NCI-H1436 treated with DMSO at 0.1 percent for 48 hours (cell line): ENCODE measurements around the gene IGDCC3.

Experiments used
- DNase-seq: peaks from one replicate; lab custom pipeline; 2025; lab: John Stamatoyannopoulos, UW

The IGDCC3 gene

DNA sequence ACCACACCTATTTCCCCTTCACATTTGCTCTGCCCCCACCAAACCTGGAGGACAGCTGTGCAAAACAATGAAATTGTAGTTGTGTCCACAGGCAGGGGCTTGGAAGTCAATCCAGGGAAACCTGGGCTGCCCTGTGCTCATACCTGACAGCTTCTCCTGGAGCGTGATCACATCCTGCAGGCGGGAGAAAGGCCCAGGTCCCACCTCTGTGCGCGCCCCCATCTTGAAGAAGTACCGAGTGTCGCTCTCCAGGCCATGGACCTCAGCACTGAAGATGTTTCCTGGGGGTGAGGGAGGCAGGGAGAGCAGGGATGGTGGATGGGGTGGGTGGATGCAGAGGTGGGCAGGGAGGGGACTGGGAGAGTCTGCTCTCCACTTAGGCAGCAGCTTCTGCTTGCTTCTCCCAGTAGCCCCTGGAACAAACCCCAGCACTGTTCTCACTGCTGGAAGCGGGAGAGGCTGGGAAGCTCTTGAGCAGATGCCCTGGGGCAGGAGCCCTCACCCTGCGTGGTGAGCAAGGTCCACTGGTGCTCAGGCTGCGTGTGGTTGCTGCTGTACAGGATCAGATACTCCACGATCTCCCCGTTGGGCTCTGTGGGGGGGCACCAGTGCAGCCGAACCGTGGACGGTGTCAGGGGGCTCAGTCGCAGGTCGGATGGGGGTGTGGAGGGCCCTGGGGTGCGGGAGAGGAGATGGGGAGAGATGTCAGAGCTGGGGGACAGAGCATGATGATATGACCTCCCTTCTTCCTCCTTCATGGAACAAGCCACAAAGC, 10.7 kb upstream of the IGDCC3 start:
- no peak for DNase-seq

DNA sequence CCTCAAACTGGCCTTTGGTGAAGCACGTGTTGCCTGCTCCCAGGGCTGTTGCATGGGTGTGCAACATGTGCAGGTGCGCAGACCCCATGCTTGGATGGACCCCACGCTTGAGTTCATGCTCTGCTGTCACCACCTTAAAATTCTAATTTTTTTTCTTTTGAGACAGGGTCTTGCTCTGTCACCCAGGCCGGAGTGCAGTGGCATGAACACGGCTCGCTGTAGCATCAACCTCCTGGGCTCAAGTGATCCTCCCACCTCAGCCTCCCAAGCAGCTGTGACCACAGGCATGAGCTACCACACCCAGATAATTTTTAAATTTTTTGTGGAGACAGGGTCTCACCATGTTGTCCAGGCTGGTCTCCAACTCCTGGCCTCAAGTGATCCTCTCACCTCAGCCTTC, 9.1 kb upstream of the IGDCC3 start:
- no peak for DNase-seq

DNA sequence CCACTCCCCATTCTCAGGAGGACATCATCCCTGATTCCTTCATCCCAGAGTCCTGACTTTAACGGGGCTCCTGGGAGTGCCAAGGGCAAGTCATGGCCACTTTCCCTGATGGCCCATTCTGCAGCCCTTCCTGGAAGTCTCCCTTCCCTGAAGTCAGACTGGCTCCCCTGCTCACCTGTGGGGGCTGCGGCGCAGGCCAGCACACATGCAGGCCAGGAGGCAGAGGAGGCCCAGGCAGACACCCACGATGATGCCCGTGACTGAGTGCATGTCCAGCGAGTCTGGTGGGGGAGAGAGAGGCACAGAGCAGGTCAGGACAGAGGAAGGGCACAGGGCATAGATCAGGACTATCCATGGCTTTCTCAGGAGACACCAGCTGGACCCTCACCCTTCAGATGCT, 8.6 kb upstream of the IGDCC3 start:
- DNase-seq = no peak

DNA sequence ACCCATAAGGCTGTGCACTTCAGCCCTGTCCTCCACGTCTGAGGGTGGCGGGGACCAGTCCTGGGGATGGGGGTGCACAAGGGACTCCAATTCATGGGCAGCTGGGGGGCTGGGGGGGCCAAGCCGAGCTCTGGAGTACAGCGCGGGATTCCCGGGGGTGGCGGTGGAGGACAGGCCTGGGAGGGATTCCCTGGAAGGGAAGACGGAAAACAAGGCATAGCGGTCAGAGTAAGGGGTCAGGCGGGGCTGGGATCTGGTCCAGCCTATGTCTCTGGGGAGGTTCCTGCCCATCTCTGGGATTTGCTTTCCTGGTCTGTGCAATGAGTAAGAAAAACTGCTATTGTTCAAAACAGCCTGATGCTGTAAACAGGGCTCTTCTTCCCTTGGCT, 8.1 kb upstream of the IGDCC3 start:
- DNase-seq = no peak

DNA sequence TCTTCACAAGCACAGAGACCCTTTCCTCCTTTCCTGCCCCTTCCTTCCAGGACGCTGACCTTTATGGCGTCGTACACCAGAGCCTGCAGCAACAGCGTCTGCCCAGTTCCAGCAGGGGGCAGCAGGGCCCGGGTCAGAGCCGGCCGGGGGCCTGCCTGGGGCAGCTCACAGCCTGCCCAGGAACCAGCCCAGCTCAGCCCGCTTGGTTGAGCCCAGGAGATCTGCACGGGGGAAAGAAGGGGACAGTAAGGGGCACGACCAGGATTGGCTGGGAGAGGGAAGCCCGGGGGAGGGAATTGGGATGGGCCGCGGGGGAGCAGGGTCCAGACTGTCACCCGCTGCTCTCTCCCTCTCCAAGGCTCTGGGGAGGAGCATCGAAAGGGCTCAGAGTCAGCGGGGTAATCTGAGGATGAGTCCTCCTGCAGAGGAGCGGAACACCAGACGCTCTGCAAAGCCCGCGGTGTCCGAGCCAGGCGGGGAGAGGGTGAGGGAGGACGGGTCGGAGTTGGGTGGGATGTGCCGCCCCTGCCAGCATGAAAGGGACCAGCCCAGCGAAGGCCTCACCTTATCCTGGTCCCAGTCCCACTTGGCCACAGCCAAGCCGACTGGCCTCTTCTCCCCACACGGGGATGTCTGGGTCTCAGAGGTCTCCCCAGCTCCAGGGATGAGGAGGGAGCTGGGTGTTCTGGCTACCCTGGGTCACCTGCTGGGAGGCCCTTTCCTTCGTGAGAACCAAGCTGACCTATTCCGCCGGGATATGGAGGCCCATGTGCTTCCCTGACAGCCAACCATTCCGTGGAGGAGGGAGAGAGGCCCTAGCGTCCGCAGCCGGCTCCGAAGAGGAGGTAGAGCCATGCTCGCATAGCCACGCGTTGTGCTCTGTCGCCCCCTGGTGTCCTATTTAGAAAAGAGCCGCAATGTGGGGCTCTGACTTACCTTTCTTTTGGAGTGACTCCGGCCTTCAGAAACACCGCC, 7.4 kb upstream of the IGDCC3 start:
- peak; percentile 27 for DNase-seq

DNA sequence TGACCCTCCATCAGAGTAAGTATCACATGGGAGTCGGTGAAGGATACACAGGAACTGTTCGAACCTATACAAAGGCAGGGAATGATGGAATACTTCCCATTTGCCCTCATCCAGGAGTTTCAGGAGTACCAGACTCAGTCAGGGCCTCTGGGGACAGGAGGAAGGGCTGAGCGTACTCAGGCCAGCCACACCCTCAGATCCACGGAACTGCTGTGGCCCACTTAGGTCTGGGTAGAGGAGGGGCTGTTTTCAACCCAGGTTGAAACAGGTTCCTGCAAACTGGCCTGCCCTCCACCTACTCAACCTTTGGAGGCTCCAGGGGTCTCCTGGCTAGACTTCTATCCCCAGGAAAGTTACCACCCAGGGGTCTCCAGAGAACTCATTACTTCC, 6.7 kb upstream of the IGDCC3 start:
- DNase-seq = no peak

DNA sequence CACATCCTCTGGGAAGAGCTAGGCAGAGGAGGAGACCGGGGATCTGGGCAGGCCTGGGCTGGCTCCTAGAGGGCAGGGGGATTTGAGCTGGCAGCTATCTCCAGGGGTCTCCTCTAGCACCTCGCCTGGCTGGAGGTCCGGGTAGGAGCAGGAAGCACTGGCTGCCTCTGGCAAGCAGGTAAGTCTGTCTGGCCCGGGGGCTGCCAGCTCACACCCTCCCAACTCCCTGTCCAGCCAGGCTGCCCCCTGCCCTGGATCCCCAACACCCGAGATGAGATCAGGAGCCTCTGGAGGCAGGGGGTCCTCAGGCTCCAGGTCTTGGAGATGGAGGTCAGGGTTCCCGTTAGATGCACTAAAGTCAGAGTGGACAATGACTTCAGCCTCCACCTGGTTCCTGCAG, 6.2 kb upstream of the IGDCC3 start:
- DNase-seq = no peak

DNA sequence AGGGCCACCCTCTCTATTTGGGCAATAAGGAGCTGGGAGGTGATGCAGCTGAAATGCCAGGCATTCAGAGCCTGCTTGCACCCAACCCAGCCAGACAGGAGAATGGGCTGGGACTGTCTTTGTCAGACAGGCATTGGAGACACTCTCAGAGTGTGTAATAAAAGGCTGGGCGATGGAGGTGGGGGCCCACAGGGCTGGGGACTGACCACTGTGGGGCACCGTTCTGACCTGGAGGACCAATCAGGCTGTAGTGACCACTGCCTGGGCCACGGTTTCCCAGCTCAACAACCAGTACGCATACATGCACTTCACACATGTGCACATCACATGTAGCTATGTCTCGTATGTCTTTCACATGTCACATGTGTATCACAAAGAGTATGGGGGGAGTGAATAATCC, 5.7 kb upstream of the IGDCC3 start:
- DNase-seq = no peak

DNA sequence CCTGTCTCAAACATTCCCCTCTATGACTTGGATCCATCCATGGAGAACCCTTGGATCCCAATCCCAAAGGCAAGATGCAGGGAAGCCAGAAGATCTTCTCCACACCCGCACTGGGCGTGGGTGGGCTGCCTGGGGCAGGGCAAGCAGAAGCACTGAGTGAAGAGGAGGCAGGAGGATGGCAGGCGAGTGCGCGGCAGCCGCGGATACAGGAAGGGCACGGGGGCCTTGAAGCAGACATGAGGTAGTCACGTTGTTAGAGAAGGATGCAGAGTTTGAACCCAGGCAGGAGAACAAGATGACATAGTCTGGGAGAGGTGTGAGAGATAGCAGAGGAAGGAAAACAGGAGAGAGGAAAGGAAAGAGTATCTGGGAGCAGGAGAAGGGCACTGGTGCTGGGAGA, 5.1 kb upstream of the IGDCC3 start:
- no peak for DNase-seq

DNA sequence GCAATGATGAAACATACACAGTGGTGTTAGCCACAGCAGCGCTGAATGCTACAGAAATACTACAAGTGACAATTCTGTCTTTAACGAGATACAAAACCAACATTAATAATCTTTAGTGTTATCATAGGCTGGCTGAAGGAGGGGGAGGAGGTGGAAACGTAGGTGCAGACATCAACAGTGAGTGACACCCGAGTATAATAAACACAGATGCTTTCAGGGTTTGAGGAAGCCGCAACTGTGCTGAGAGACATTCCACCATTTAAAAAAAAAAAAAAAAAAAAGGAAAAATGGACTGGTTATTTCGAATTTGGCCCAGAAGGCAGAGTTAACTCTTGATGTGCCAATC, 4.3 kb upstream of the IGDCC3 start:
- no peak for DNase-seq

DNA sequence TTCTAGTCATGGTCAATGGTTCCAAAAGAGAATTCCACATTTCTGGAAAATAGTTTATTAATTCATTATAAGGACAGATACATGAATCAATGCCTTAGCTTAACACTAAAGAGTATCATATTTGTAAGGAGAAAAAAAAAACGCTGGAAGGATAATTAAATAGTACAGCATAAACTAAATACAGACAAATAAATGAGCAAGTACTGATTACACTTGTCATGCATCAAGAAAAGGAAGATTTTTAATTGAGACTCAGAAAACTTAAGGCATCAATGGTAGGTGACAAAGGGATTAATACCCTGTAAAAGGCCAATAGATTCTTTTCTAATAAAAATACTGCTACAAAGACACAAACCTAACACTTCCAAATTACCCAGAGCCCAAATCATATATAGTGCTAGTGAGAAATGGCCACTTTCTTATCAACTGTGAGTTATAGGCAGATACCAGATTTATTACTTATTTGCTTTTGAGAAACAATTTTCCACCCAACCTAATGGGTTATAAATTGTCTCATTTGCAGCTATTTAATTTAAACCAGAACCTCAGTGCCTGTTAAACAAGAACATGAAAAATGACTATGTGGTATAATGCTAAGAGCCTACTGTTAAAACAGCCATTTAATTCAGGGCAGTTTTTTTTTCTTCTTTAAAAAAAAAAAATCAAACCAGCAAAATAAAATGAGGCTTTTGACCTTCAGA, 3.8 kb upstream of the IGDCC3 start:
- DNase-seq = no peak

DNA sequence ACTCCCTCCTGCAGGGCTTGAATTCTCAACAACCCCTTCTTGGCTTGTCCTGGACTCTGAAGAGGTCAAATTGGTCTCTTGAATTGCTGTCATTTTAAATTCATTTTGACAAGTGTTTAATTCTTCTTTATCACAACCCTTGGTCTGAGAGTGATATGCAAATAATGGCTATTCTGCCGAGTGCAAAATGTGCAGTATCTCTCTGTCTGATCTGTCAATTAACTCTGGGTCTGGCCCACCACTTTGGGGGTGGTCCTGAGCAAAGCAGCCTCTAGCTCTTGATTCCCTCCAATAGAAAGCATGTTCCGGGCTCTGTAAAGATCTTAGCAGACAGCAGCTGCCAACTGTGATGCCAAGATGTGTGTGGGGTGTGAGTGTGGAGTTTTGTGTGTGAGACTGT, 2.2 kb upstream of the IGDCC3 start:
- no peak for DNase-seq

DNA sequence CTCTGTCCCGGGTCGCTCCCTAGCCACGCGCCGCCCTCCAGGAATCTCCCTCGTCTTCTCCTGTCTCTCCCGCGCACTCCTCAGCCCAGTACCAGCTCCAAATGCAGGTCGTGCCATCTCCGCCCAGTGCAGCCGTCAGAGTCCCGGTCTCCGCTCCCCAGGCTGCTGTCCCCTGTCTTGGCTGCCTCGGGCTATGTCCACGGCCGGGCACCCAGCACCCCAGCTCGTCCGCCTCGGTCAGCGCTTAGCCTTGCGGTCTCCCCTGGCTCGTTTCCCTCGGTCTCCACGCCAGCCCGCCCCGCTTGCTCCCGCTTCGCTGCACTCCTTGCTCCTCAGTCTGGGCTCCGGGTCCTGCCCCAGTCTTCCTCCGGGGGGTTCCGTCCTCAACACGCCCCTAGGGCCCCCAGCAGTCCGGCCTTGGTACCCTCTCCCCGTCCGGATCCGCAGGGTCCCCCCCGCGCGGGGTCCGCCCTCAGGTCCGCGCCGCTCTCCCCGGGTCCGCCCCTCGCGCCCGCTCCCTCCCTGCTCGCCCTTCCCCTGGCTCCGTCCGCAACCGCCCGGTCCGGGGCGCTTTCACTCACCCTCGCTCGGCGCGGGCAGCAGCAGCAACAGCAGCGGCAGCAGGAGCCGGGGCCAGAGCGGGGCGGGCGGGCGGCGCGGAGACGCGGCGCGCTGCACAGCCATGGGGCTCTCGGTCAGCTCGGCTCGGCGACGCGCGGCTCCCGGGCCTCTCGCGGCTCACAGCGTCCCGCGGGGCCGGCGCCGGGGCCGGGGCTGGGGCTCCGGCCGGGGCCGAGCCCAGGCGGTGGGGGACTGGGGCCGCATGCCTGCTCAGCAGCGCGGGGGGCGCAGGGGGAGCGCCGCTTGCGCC, 462 bp downstream of the IGDCC3 start:
- no peak for DNase-seq

DNA sequence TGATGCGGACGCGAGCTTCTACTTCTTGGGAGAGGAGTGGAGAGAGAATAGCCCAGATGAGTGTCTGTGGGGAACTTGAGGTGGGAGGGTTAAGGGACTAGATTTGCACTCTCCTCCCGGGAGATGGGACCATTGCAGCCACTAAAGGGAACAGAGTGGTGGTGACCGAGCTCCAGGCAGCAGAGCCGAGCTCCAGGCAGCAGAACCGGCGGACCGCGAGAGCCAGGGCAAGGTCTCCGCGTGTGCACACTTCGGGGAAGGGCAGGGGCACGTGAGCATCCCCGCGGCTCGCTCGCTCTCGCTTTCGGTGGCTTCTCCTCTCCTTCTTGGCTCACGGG, 1.1 kb downstream of the IGDCC3 start:
- DNase-seq = no peak

DNA sequence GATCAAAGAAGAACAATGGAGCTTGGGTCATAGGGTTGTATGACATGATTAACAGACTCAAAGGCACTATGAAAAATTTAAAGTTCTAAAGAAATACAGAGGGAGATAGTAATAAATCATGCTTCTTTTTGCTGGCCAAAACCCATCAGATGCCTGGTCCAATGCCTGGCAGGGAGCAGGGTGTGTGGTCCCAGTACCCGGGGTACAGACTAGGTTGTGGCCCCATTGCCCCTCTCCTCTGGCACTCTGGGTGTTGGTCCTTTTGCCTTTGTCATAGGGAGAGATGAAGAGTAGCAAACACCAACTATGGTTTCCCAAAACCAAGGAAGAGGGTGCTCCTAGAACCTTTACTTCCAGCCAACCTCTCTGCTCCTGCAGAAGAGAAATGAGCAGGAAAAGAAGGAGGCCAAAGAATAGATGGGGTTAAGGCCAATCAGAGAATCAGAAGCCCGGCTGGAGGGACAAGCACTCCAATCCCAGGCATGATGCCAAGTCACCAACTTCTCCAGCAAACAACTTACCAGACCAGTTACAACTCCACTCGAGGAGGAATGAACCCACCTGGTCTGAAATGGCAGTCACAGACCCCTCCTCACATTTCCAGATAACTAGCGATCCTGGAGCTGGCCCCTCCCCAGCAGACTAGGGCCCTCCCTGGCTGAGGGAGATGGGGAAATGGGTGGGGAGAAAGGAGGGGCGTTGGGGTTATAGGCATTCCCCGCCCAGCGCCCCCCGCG, 1.8 kb downstream of the IGDCC3 start:
- DNase-seq = no peak

DNA sequence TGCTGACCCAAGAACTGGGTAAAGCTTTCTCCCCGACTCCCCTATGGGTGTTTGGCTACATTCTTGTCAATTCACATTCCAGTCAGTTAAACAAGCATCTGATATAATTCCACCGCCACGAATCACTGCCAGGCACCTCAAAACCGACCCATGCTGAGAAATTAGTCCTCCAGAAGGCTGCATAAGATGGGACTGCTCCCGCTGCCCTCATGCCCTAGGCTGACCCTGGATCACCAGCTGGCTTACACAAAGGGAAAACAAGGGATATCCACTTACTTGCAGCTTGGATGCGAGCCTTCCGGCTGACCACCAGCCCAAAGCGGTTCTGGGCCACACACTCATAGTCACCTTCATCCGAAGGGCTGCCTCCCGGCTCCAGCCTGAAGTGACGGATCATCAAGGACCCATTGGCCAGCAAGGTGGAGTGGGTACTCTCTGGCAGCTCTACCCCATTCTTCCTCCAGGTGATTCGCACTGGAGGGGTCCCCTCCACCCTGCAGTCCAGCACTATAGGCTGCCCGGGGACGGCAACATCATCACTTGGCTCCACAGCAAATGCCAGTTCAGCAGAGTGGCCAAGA, 2.9 kb downstream of the IGDCC3 start:
- DNase-seq = no peak

DNA sequence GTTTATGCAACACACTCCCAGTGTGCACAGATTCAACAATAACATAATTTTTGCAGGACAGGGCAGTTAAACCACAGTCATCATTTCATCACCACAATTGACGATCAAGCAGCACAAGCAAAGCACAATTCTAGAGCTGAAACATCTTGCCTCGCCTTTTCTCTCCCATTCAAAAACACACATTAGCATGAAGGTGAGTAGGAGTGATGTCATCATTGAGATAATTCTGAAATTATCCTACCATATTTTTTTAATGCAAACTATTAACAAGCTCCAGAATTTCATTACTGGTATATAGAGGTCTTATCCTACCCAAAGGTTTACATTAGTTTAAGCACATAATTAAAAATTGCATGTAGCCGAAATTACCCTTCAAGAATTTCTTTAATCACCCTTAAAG, 3.5 kb downstream of the IGDCC3 start:
- DNase-seq = no peak

DNA sequence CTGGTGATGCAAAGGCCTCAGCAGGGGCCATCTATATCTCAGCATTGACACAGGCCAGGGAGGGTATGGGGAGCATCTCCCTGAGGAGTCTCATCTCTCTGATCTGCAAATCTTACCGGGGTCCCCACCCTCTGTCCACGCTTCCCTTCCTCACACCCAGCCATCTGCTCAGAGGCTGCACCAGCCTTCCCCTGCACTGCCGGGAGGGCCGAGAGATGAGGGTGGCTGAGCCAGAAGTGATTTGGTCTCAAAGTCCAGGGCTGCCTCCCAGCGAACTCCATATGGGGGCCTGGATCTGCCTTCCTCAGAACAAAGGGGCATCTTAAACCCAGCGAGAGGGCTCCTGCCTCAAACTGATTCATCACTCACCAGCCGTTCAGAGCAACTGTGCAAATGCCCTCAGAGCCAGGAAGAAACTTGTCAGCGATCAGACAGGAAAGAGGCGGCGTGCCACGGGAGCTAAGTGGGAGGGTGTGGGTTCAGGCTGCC, 4.6 kb downstream of the IGDCC3 start:
- no peak for DNase-seq

DNA sequence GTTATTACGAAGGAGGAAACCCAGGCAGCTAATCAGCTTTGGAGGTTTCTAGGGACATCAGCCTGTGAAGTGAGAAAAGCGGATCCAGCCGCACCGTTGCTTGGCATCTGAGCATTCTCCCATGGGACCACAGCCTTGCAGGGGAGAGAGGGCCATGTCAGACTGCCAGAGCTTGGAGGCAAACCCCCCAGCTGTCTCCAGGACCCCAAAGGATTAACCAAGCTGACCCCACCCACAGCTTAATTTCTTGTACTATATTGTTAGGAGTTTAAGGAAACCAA, 5.1 kb downstream of the IGDCC3 start:
- DNase-seq = no peak

DNA sequence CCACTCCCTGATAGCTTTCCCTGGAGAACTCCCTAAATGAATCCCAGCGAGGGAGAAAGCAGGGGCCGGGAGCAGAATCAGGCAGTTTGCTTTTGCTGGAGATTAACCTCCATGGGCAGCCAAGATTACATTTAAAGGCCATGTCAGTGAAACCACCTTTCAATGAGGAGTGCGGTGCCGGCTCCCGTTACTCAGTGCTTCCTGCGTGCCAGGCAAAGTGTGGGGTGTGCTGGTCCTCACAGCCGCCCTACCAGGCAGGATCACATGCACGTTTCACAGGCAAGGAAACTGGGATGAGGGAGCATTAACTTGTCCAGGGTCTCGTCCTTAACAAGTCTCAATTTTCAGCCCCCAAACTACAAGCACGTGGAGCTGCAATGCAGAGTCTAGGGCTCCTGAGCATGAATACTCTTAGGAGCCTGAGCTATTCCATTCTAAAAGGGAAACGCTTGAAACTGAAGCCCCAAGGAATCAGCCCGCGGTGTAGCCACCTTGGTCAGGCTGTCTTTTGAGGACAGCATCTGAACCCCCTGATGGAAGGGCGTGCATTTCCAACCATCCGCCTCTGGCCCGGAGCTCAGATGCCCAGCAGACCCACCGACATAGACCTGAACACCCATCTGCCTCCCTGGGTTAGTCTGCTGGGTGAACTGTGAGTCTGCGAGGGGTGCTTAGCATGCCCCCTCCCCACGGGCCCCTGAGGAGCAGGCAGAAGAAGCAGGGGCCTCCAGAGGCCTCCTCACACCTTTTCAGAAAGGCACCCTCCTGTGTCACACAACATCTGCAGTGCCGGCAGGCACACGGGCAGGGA, 5.6 kb downstream of the IGDCC3 start:
- no peak for DNase-seq
